GM10847 (cell line): ENCODE data around the gene POFUT2.

ENCODE experiments used
- POLR2A ChIP-seq: IDR thresholded peaks from 2 replicates; pipeline ENCODE4 v1.6.1; 2011; ENCODE audit not compliant: insufficient read length; ENCODE audit errors: extremely low read depth

Gene POFUT2

DNA sequence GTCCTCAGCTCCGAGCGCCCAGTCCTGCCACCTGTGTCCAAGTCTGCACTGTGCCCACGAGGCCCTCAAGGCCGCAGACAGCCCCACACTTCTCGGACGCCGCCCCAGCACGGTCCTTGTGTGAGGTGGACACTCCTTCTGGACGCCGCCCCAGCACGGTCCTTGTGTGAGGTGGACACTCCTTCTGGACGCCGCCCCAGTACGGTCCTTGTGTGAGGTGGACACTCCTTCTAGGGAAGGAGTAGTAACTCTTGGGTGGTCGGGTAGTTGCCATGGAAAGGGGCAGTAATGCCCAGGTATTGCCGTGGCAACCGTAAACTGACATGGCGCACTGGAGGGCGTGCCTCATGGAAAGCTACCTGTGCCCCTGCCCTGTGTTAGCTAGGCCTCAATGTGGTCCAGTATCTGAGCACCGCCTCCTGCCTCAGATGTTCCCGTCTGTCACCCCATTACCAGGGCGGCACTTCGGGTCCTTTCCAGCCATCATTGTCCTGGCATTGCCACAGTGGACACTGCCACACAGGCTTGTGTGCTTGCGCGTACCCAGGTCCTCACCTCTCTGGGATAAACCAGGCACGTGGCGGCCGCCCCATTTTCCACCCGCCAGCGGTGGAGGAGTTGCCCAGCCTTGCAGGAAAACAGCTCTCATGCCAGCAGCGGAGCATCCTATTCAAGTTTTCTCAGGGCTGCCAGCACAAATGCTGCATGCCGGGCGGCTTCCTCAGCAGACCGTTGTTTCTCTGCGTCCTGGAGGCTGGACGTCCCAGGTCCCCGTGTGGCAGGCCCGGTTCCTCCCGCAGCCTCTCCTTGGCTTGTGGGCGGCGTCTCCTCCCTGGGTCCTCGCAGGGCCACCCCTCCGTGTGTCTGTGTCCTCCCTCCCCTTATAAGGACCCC lies 40.8 kb upstream of the POFUT2 start:
- TF ChIP-seq POLR2A = no peak

DNA sequence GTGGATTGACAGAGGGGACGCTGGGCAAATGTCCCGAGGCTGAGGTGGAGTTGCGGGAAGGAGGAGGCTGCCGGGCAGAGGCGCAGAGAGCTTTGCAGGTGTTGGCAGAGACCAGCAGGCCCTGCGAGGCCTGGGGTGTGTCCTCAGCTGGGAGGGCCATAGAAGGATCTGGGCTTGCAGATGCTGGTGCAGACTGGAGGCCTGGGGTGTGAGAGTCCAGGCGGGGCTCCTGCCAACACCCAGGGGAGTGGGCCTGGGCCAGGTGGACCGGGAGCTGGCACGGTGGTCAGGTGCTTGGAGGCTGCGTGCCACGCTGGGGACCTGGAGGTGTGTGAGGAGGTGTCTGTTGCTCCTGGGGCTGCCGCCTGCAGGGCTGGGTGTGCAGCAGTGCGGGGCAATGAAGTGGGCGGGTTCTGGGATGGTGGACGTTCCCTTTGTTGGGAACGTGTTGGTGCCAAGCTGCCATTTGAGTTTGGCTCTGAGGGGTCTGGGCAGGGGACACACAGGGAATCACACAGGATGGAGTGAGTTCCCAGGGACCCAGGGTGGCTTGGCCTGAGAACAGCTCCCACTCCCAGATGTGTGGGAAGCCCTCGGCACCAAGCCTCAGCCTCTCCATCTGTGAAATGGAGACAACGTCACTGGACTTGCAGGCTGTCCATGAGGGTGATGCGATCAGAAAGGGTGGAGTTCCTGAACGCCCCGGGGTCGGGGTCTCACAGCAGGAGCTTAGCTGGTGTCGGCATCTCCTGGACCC lies 39.9 kb upstream of the POFUT2 start:
- TF ChIP-seq POLR2A = no peak

- no peak for TF ChIP-seq POLR2A
These were observed 39.3 kb upstream of the POFUT2 start for GRCh38 chr21:45326891-45327440.

DNA sequence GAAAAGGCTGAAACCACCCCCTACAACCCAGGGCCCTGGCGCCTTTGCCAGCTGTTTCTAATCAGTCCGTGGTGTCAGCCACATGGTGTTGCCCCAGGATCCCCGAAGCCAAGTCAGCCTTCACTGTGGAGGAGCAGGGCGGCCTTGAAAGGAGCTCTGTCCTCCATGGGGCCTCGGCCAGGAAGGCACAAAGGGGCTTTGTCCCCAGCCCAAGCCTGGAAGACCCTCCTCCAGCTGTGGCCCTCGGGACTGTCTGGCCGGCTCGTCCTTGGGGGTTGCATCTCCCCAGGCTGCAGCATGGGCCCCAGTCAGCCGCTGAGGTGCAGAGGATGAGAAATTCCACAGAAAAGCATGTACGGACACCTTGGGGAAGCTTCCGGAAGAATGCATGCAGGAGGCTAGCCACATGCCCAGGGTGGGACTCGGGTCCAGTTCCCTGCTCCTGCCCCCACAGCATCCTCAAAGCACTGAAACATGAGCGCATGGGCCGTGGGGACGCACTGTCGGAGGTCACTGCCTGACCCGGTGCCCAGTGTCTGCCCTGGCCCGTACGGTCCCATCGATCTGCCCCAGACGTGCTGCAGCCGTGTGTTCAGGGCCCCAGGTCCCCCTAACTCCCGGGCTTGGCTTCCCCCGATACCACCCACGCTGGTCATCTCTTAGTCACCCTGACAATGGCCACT lies 38.6 kb upstream of the POFUT2 start:
- TF ChIP-seq POLR2A = no peak

DNA sequence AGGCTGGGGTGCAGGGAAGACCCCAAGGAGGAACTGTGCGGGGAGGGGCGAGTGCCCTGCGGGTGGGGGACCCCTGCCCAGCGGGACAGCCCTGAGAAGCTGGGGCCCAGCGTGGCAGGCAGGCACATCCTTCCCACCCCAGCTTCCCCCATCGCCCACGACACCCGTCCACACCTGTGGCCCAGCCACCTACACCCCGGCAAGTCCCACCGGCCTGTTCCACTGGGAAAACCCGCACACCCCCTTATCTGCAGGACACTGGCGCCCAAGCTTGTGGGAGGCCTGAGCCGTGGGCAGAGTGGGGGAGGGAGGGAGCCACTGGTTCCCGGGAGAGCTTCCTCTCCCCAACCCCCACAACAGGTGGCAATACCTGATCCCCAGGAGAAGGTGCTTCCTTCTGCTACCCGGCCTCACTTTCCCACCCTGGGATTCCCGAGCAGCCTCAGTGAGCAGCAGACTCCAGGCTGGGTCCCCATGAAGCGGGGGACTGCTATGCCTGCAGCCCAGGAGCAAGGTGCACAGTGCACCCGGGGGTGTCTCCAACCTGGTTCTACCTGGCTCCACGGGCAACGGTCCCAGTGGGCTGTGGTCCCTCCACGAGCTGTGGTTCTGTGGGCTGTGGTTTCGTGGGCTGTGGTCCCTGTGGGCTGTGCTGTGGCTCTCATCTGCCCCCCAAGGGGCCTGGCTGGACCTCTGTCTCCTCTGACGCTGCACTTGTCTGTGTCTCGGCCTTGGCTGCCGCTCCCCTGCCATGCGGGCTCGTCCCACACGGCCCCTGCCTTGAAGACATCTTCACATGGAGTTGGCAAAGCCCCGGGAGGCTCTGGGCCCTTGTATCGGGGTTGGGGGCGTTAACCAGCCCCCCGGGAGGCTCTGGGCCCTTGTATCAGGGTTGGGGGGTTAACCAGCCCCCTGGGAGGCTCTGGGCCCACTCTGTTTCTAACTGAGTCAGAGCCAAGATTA lies 37.8 kb upstream of the POFUT2 start:
- TF ChIP-seq POLR2A = no peak

- no peak for TF ChIP-seq POLR2A
These were observed 37.0 kb upstream of the POFUT2 start for GRCh38 chr21:45324489-45325205.

DNA sequence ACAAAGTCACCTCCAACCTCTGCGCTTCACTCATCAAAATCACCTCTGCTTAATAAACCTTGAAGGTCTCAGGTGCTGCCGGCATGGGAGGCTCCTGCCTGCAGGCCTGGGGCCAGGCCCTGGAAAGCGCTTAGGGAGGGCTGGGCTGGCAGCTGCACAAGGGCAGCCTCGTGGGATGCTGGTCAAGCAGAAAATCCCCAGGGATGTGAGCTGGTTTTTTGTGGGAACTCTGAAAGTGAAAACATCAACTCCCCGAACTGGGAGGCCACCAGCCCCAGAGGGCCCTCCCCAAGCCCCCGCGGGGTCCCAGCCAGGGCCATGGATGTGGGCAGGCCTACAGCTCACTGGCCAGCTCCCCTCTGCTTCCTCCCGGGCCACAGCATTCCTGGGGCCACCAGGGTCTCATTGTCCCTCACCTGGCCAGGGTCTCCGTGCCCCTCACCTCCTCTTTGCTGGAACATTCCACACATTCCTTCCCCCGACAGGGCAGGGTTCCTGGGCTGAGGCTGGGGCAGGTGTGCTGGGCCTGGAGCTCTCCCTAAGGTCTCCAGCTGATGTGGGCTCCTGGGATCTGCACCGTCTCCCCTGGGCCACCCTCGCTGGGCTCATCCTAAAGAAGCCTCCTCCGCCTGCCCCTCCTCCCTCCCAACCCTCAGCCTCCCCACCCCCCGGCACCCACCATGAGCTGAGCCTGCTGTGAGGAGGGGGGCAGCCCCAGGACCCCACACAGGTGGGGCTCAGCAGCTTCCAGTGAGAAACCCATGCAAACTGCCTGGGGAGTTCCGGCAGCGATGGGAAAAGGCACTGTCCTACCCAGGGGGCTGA lies 36.0 kb upstream of the POFUT2 start:
- no peak for TF ChIP-seq POLR2A

GRCh38 chr21:45322960-45323461 lies 35.3 kb upstream of the POFUT2 start:
- no peak for TF ChIP-seq POLR2A

DNA sequence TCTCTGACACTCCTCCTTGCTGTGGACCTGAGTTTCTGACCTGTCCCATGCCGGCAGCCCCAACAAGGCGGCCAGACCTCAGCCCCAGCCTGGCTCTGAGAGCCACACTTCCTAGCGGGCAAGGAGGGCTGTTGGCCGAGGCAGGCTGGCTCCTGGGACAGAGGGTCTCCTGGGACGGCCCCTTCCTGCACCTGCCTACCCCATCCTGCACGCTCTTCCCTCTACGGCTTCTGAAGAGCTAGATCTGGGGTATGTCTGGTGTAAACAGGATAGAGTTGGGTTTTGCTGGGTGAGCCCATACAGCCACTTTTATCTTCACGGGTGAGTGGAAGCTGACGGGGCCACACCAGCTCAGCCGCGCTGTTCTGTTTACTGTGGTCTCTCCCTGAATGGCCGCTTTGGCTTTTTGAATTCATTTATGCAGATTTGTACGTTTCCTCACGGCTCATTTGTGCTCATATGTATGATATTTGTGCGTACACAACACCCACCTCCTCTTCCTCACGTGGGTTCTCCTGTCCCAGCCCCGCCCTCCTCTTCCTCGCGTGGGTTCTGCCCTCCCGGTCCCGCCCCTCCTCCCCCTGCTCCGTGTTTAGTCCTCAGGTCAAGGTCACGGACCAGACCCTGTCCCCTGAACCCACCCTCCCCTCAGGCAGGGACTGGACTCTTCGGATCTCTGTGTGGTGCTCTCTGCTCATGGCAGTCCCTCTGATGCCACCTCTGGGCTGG lies 34.7 kb upstream of the POFUT2 start:
- TF ChIP-seq POLR2A = no peak

- no peak for TF ChIP-seq POLR2A
These were observed 32.7 kb upstream of the POFUT2 start for GRCh38 chr21:45320261-45321025.

DNA sequence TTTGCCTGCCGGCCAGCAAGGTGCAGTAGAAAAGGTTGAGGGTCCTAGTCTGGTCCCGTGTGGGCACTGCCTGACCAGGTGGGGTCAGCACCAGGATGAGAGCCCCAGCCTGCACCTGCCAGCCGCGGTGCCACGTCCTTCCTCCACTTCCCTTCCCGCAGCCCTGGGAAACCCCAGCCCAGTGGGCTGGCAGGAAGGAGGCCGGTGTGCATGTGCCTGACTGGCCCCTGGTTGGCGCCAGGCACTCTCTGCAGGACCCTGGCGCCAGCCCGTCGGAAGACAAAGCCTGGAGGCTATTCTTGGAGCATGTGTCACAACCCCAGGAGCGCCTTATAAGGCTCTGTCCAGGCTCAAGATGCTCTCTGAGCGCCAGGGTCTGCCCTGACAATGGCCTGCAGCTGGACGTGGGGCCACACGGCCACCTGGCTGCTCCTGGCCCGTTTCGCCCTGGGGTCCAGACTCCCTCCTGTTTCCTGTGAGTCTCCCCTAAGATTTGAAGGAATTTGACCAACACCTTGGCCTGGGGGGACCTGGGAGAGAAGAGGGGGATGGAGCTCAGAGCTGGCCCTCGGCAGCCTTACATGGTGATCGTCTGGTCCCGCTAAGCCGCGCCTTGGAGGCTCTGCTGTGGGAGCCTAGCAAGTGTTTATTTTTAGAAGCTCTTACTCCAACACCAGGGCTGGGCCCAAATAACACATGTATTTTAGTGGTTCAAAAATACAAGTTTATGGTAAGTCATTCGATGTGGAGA lies 31.9 kb upstream of the POFUT2 start:
- TF ChIP-seq POLR2A = no peak
